IMR-90 (cell line): ENCODE data around the gene FOXI1. TPM values are rescaled to one million over a fixed set of nuclear protein-coding genes. Genes with fewer than 3 reads are reported as not detected.

Source experiments
- ATAC-seq: fragments of 200-7000 bp; cut with Tn5 transposase; 2 replicates; pipeline ENCODE4 v1.9.1; 2020; ENCODE audit warnings: low read depth, mild to moderate bottlenecking, moderate library complexity
- BruUV-seq: library from RNA; stranded (reverse); fragments of 400-500 nt; replicated peaks from 2 replicates; lab custom pipeline; 2021; lab: Mats Ljungman, UMichigan
- CTCF ChIA-PET: fragments of 300-600 bp; formaldehyde crosslinking; extraction: SDS; loops from one replicate; lab custom pipeline; 2021; ENCODE audit warnings: antibody characterized with exemption; lab: Yijun Ruan, JAX
- POLR2A ChIA-PET: fragments of 300-600 bp; sonication (Branson Sonifier 250); formaldehyde crosslinking; loops from one replicate; lab custom pipeline; 2022; ENCODE audit warnings: antibody characterized with exemption; ENCODE audit not compliant: unreplicated experiment; lab: Charles Lee
- DNase-seq: peaks from one replicate; pipeline ENCODE4 v3.0.0; 2013
- H2AFZ ChIP-seq: replicated peaks from 2 replicates; pipeline ENCODE3; 2013; ENCODE audit warnings: low read length, mild to moderate bottlenecking; ENCODE audit not compliant: poor library complexity
- H2AK5ac ChIP-seq: 2 replicates; pipeline ENCODE4 v1.6.1; 2013; ENCODE audit warnings: low read depth, low read length, inconsistent platforms
- H2AK9ac ChIP-seq: replicated peaks from 2 replicates; pipeline ENCODE3; 2013; ENCODE audit warnings: mild to moderate bottlenecking, low read depth, low read length, moderate library complexity; ENCODE audit not compliant: poor library complexity
- H2BK120ac ChIP-seq: 2 replicates; pipeline ENCODE4 v1.6.1; 2013; ENCODE audit warnings: low read depth, low read length, inconsistent platforms
- H2BK15ac ChIP-seq: 3 replicates; pipeline ENCODE4 v1.6.1; 2013; ENCODE audit warnings: low read depth, low read length, inconsistent platforms
- H2BK20ac ChIP-seq: 2 replicates; pipeline ENCODE4 v1.6.1; 2013; ENCODE audit warnings: low read depth, mild to moderate bottlenecking, inconsistent platforms, low read length, moderate library complexity
- H2BK5ac ChIP-seq: 2 replicates; pipeline ENCODE4 v1.6.1; 2013; ENCODE audit warnings: mild to moderate bottlenecking, low read depth, low read length, inconsistent platforms; ENCODE audit not compliant: poor library complexity, severe bottlenecking
- H3K14ac ChIP-seq: replicated peaks from 2 replicates; pipeline ENCODE4 v1.6.1; 2013; ENCODE audit warnings: low read depth, low read length, inconsistent platforms
- H3K18ac ChIP-seq: 2 replicates; pipeline ENCODE4 v1.6.1; 2013; ENCODE audit warnings: low read depth, low read length, control low read depth
- H3K23ac ChIP-seq: 2 replicates; pipeline ENCODE4 v1.6.1; 2013; ENCODE audit warnings: low read depth, low read length, inconsistent platforms
- H3K27ac ChIP-seq: 2 replicates; pipeline ENCODE4 v1.5.1; 2013; ENCODE audit warnings: mild to moderate bottlenecking, control low read depth, low read length; ENCODE audit not compliant: insufficient read depth
- H3K27me3 ChIP-seq: 2 replicates; pipeline ENCODE4 v1.6.1; 2013; ENCODE audit warnings: low read length; ENCODE audit not compliant: control insufficient read depth, insufficient read depth
- H3K36me3 ChIP-seq: 2 replicates; pipeline ENCODE4 v1.6.1; 2013; ENCODE audit warnings: low read length, mixed read lengths; ENCODE audit not compliant: control insufficient read depth, insufficient read depth
- H3K4ac ChIP-seq: 2 replicates; pipeline ENCODE4 v1.6.1; 2013; ENCODE audit warnings: low read depth, low read length, inconsistent platforms
- H3K4me1 ChIP-seq: 2 replicates; pipeline ENCODE4 v1.6.1; 2013; ENCODE audit warnings: low read length, mixed read lengths; ENCODE audit not compliant: control insufficient read depth, insufficient read depth
- H3K4me2 ChIP-seq: 2 replicates; pipeline ENCODE4 v1.6.1; 2013; ENCODE audit warnings: low read depth, mild to moderate bottlenecking, control low read depth, low read length, moderate library complexity
- H3K4me3 ChIP-seq: 2 replicates; pipeline ENCODE4 v1.5.1; 2013; ENCODE audit warnings: low read depth, mild to moderate bottlenecking, control low read depth, low read length, moderate library complexity; ENCODE audit not compliant: insufficient read depth
- H3K56ac ChIP-seq: 2 replicates; pipeline ENCODE4 v1.6.1; 2013; ENCODE audit warnings: low read length, inconsistent platforms; ENCODE audit not compliant: insufficient read depth; ENCODE audit errors: extremely low read depth
- H3K79me1 ChIP-seq, 2 experiments: 2 replicates each; pipeline ENCODE4 v1.6.1; 2013; ENCODE audit warnings: low read length in 2 of 2, inconsistent platforms in 1 of 2, low read depth in 1 of 2
- H3K9ac ChIP-seq: 2 replicates; pipeline ENCODE4 v1.6.1; 2013; ENCODE audit warnings: low read depth, low read length, control low read depth
- H3K9me1 ChIP-seq: 2 replicates; pipeline ENCODE4 v1.6.1; 2013; ENCODE audit warnings: low read length, inconsistent platforms; ENCODE audit not compliant: insufficient read depth
- H3K9me3 ChIP-seq: 2 replicates; pipeline ENCODE4 v1.6.1; 2013; ENCODE audit warnings: low read length; ENCODE audit not compliant: control insufficient read depth, insufficient read depth
- H4K20me1 ChIP-seq: 2 replicates; pipeline ENCODE4 v1.6.1; 2013; ENCODE audit warnings: low read length, inconsistent platforms; ENCODE audit not compliant: insufficient read depth
- H4K5ac ChIP-seq: 2 replicates; pipeline ENCODE4 v1.6.1; 2013; ENCODE audit warnings: mild to moderate bottlenecking, low read depth, low read length, control low read depth
- H4K8ac ChIP-seq, 2 experiments: 2 replicates each; pipeline ENCODE4 v1.6.1; 2013; ENCODE audit warnings: low read depth in 2 of 2, low read length in 2 of 2, control low read depth in 1 of 2, inconsistent platforms in 1 of 2
- H4K91ac ChIP-seq: 2 replicates; pipeline ENCODE4 v1.6.1; 2013; ENCODE audit warnings: low read depth, low read length, inconsistent platforms; ENCODE audit not compliant: insufficient read depth
- CEBPB ChIP-seq: IDR thresholded peaks from 2 replicates; pipeline ENCODE4 v1.6.1; 2012; ENCODE audit warnings: low read depth, low read length, improper control_type of control experiment
- MAFK ChIP-seq: IDR thresholded peaks from 2 replicates; pipeline ENCODE4 v1.6.1; 2012; ENCODE audit warnings: low read depth, low read length, improper control_type of control experiment
- WGBS, 2 experiments: methylation state at CpG; one replicate each; pipeline versions ENCODE4 v1.1.5 to v1.1.7; 2013; ENCODE audit warnings: missing lambda C conversion rate in 2 of 2; ENCODE audit not compliant: insufficient read length in 1 of 2; ENCODE audit errors: extremely low coverage in 2 of 2; 5-methylcytosine and 5-hydroxymethylcytosine counted together
- dilution Hi-C: fragments of 300-500 bp; cut with HindIII; formaldehyde crosslinking; loops from one replicate; pipeline ENCODE4 v1.14.3; 2018; ENCODE audit warnings: low sequenced_read_pairs; ENCODE audit not compliant: unreplicated experiment
- in situ Hi-C: fragments of 300-500 bp; cut with MboI; formaldehyde crosslinking; loops from 3 replicates; pipeline ENCODE4 v1.14.3; 2019; ENCODE audit warnings: low sequenced_read_pairs, inconsistent platforms, mixed read lengths
- intact Hi-C: fragments of 100-400 bp; cut with micrococcal nuclease; formaldehyde crosslinking; loops from 2 replicates; pipeline ENCODE4 v1.10.0; 2022
- polyA plus RNA-seq, 3 experiments: library from polyadenylated mRNA; depleted of rRNA; stranded (reverse); fragments of >200 nt; gene quantifications; 2 replicates each; pipeline ENCODE4 v1.2.3, GENCODE V29; 2012; ENCODE audit warnings: low replicate concordance in 1 of 3
- total RNA-seq: library from RNA; depleted of rRNA; stranded (reverse); fragments of >200 nt; gene quantifications from 2 replicates; pipeline ENCODE4 v1.2.3, GENCODE V29; 2012

Gene FOXI1
- total and polyA plus RNA-seq, 2 of the 4 experiments (the other 2 are of a cell fraction): not detected

GRCh38 chr5:170120576-170120975 is 14.9 kb downstream of the FOXI1 start:
- Histone ChIP-seq H3K79me1 (no peaks in the 10 kb centered on the region), H2BK15ac (no peak overlapping the region), H2AK9ac (no peak overlapping the region), H3K9me3 (no peaks in the 10 kb centered on the region), H3K14ac (no peak overlapping the region), H4K8ac (peak overlapping the region in 1 of 2 experiments; percentile 87; a peak in 3 of 4 replicates), H3K18ac (peak overlapping the region; percentile 95), H2AK5ac (no peak overlapping the region), H2BK20ac (peak overlapping the region; percentile 5; the same call in 1 of the 2 replicates), H2BK5ac (peak overlapping the region; percentile 86), H4K91ac (peak overlapping the region; percentile 65; the same call in 1 of the 2 replicates), H3K4me1 (peaks cover 4% of the 10 kb centered on the region), H2BK120ac (0 out of 2 replicates have a peak overlapping the region, but pooled peaks have one; percentile 3), H3K27ac (peak overlapping the region; percentile 96), H3K4ac (no peak overlapping the region), H3K56ac (no peak overlapping the region), H2AFZ (no peak overlapping the region), H3K9ac (no peak overlapping the region), H3K23ac (no peak overlapping the region), H4K5ac (peak overlapping the region; percentile 75; the same call in 1 of the 2 replicates), H3K4me2 (no peak overlapping the region), H3K9me1 (no peaks in the 10 kb centered on the region), H3K4me3 (no peak overlapping the region), H3K36me3 (no peaks in the 10 kb centered on the region), H3K27me3 (no peaks in the 10 kb centered on the region), H4K20me1 (no peaks in the 10 kb centered on the region)
- in situ Hi-C loops (no loop called here), dilution Hi-C loops (no loop called here), intact Hi-C loops (no loop called here)
- ATAC-seq: peak; percentile 58
- POLR2A ChIA-PET: no interaction called here
- no CpG with 5 or more reads among the region's 2 CpGs for WGBS, 2 experiments
- no TSS peak for BruUV-seq
- peak; percentile 85 for DNase-seq
- CTCF ChIA-PET: no interaction called here
- TF ChIP-seq MAFK: no peak
- TF ChIP-seq CEBPB: peak; percentile 68
